Activated naive CD4-positive, alpha-beta T cell treated with anti-CD3 and anti-CD28 coated beads, Interleukin-2, amount 50 U/mL, for 24 hours (primary cell): ENCODE results near the gene SFXN3.

Experiments
- H3K27ac Mint-ChIP-seq: one replicate; pipeline ENCODE4 v1.8.0; 2021; ENCODE audit warnings: mild to moderate bottlenecking, mixed read lengths
- H3K27me3 Mint-ChIP-seq: one replicate; pipeline ENCODE4 v1.8.0; 2021; ENCODE audit warnings: mixed read lengths
- H3K36me3 Mint-ChIP-seq: one replicate; pipeline ENCODE4 v1.8.0; 2021; ENCODE audit warnings: mixed read lengths
- H3K4me1 Mint-ChIP-seq: one replicate; pipeline ENCODE4 v1.8.0; 2021; ENCODE audit warnings: mixed read lengths
- H3K4me3 Mint-ChIP-seq: one replicate; pipeline ENCODE4 v1.8.0; 2021; ENCODE audit warnings: mild to moderate bottlenecking, mixed read lengths
- H3K9me3 Mint-ChIP-seq: one replicate; pipeline ENCODE4 v1.8.0; 2021; ENCODE audit warnings: mixed read lengths

Gene SFXN3

GRCh38 chr10:101007915-101008822 is 22.9 kb upstream of the SFXN3 start:
- Mint-ChIP-seq H3K4me1 (peaks cover 7% of the 10 kb centered on the region), H3K27me3 (peaks cover 1% of the 10 kb centered on the region), H3K4me3 (no peak overlapping the region), H3K36me3 (no peaks in the 10 kb centered on the region), H3K9me3 (no peaks in the 10 kb centered on the region), H3K27ac (no peak overlapping the region)

- Mint-ChIP-seq H3K36me3 (no peaks in the 10 kb centered on the region), H3K27ac (no peak overlapping the region), H3K27me3 (peaks cover 3% of the 10 kb centered on the region), H3K9me3 (no peaks in the 10 kb centered on the region), H3K4me1 (peaks cover 11% of the 10 kb centered on the region), H3K4me3 (no peak overlapping the region)
These were observed 22.1 kb upstream of the SFXN3 start for GRCh38 chr10:101008823-101009423.

- Mint-ChIP-seq H3K9me3 (no peaks in the 10 kb centered on the region), H3K27ac (no peak overlapping the region), H3K27me3 (peaks cover 4% of the 10 kb centered on the region), H3K4me3 (no peak overlapping the region), H3K4me1 (peaks cover 23% of the 10 kb centered on the region), H3K36me3 (no peaks in the 10 kb centered on the region)
These were observed 20.7 kb upstream of the SFXN3 start for GRCh38 chr10:101010329-101010728.

GRCh38 chr10:101011517-101012423 is 19.3 kb upstream of the SFXN3 start:
- Mint-ChIP-seq H3K9me3 (no peaks in the 10 kb centered on the region), H3K36me3 (no peaks in the 10 kb centered on the region), H3K27me3 (peaks cover 13% of the 10 kb centered on the region), H3K4me1 (peaks cover 24% of the 10 kb centered on the region), H3K27ac (no peak overlapping the region), H3K4me3 (no peak overlapping the region)

GRCh38 chr10:101012525-101013364 is 18.3 kb upstream of the SFXN3 start:
- Mint-ChIP-seq H3K4me3 (no peak overlapping the region), H3K9me3 (no peaks in the 10 kb centered on the region), H3K27me3 (peaks cover 22% of the 10 kb centered on the region), H3K4me1 (peaks cover 24% of the 10 kb centered on the region), H3K36me3 (no peaks in the 10 kb centered on the region), H3K27ac (no peak overlapping the region)

GRCh38 chr10:101013365-101013825 is 17.6 kb upstream of the SFXN3 start:
- H3K36me3 Mint-ChIP-seq: no peaks in the 10 kb centered on the region
- H3K27me3 Mint-ChIP-seq: peaks cover 23% of the 10 kb centered on the region
- H3K27ac Mint-ChIP-seq: no peak overlapping the region
- no peak overlapping the region for H3K4me3 Mint-ChIP-seq
- H3K4me1 Mint-ChIP-seq: peaks cover 24% of the 10 kb centered on the region
- H3K9me3 Mint-ChIP-seq: no peaks in the 10 kb centered on the region

GRCh38 chr10:101014230-101014884 is 16.7 kb upstream of the SFXN3 start:
- Mint-ChIP-seq H3K27me3 (peaks cover 26% of the 10 kb centered on the region), H3K9me3 (no peaks in the 10 kb centered on the region), H3K36me3 (no peaks in the 10 kb centered on the region), H3K27ac (peak overlapping the region; percentile 13), H3K4me1 (peaks cover 24% of the 10 kb centered on the region), H3K4me3 (no peak overlapping the region)

- H3K36me3 Mint-ChIP-seq: no peaks in the 10 kb centered on the region
- H3K4me3 Mint-ChIP-seq: no peak overlapping the region
- H3K4me1 Mint-ChIP-seq: peaks cover 24% of the 10 kb centered on the region
- no peak overlapping the region for H3K27ac Mint-ChIP-seq
- H3K9me3 Mint-ChIP-seq: no peaks in the 10 kb centered on the region
- peaks cover 28% of the 10 kb centered on the region for H3K27me3 Mint-ChIP-seq
These were observed 16.0 kb upstream of the SFXN3 start for GRCh38 chr10:101014966-101015581.

- Mint-ChIP-seq H3K27ac (no peak overlapping the region), H3K36me3 (no peaks in the 10 kb centered on the region), H3K4me3 (no peak overlapping the region), H3K4me1 (peaks cover 24% of the 10 kb centered on the region), H3K9me3 (no peaks in the 10 kb centered on the region), H3K27me3 (peaks cover 28% of the 10 kb centered on the region)
These were observed 15.5 kb upstream of the SFXN3 start for GRCh38 chr10:101015582-101015973.

GRCh38 chr10:101016814-101017213 is 14.2 kb upstream of the SFXN3 start:
- H3K27ac Mint-ChIP-seq: no peak overlapping the region
- no peaks in the 10 kb centered on the region for H3K36me3 Mint-ChIP-seq
- H3K9me3 Mint-ChIP-seq: no peaks in the 10 kb centered on the region
- H3K4me3 Mint-ChIP-seq: no peak overlapping the region
- H3K27me3 Mint-ChIP-seq: peaks cover 31% of the 10 kb centered on the region
- H3K4me1 Mint-ChIP-seq: peaks cover 24% of the 10 kb centered on the region

- Mint-ChIP-seq H3K27me3 (peaks cover 30% of the 10 kb centered on the region), H3K4me1 (peaks cover 17% of the 10 kb centered on the region), H3K4me3 (no peak overlapping the region), H3K36me3 (no peaks in the 10 kb centered on the region), H3K9me3 (no peaks in the 10 kb centered on the region), H3K27ac (no peak overlapping the region)
These were observed 12.9 kb upstream of the SFXN3 start for GRCh38 chr10:101018118-101018599.

GRCh38 chr10:101018600-101019439 is 12.2 kb upstream of the SFXN3 start:
- Mint-ChIP-seq H3K36me3 (no peaks in the 10 kb centered on the region), H3K4me3 (no peak overlapping the region), H3K27ac (no peak overlapping the region), H3K27me3 (peaks cover 28% of the 10 kb centered on the region), H3K4me1 (peaks cover 13% of the 10 kb centered on the region), H3K9me3 (no peaks in the 10 kb centered on the region)

GRCh38 chr10:101019440-101019703 is 11.7 kb upstream of the SFXN3 start:
- H3K27me3 Mint-ChIP-seq: peaks cover 28% of the 10 kb centered on the region
- no peaks in the 10 kb centered on the region for H3K9me3 Mint-ChIP-seq
- H3K4me1 Mint-ChIP-seq: peaks cover 9% of the 10 kb centered on the region
- no peaks in the 10 kb centered on the region for H3K36me3 Mint-ChIP-seq
- no peak overlapping the region for H3K27ac Mint-ChIP-seq
- H3K4me3 Mint-ChIP-seq: no peak overlapping the region
